ENCODE results near the gene GATAD2A.

DNA sequence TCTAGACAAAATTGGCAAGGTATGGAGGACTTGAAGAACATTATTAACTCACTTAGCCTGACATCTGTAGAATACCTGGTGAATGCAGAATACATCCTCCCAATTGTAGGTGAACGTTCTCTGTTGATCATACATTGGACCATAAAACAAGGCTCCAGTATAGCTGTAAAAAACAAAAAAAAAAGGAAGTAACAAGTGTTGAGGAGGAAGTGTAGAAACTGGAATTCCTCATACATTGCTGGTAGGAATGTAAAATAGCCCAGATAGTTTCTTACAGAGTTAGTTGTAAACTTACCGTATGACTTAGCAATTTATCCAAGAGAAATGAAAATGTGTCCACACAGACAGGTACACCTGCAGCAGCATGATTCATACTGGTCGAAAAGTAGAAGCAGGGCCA lies 65.1 kb downstream of the GATAD2A start:
- TF ChIP-seq, protein P1, sequence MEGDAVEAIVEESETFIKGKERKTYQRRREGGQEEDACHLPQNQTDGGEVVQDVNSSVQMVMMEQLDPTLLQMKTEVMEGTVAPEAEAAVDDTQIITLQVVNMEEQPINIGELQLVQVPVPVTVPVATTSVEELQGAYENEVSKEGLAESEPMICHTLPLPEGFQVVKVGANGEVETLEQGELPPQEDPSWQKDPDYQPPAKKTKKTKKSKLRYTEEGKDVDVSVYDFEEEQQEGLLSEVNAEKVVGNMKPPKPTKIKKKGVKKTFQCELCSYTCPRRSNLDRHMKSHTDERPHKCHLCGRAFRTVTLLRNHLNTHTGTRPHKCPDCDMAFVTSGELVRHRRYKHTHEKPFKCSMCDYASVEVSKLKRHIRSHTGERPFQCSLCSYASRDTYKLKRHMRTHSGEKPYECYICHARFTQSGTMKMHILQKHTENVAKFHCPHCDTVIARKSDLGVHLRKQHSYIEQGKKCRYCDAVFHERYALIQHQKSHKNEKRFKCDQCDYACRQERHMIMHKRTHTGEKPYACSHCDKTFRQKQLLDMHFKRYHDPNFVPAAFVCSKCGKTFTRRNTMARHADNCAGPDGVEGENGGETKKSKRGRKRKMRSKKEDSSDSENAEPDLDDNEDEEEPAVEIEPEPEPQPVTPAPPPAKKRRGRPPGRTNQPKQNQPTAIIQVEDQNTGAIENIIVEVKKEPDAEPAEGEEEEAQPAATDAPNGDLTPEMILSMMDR (IDR thresholded peaks at IDR 0.05): no peak
- no peak for TF ChIP-seq POLR2A (IDR thresholded peaks at IDR 0.05)
